ENCODE measurements around the gene PDLIM4.
A peak's percentile ranks its signal among the peaks of the same experiment; 100 is the strongest.

PDLIM4 gene

DNA sequence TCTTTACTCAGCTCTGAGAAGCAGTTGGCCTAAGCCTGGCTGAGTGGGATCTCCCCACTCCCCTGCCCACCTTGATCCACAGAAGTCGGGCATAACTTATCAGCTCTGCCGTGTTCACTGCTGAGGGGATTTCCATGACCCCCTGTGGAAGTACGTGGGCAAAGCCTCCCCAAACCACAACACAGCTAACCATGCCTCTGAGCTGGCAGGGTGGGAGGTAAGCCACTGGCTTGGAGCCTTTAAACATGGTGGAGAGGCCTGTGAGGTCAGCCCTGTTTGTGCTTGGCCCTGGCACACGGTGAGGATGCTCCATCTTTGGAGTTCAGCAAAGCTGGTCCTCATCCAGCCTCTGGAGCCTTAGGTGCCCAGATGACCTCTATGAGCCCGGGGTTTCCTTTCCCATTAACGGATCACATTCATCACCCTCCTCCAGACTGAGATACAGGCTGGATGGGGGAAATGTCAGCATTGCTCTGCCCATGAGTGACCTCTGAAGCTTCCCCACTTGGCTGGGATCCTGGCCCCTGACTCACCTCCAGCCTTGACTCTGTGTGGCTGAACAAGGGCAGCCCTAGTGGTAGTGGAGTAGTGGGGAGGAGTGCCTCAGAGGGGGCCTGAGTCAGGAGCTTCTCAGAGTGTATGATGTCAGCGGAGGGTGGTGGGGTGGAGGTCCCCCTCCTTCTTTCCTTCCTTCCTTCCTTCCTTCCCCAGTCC lies 6.2 kb downstream of the PDLIM4 start:
- Histone ChIP-seq H3K27me3 (ENCODE audit: insufficient read depth, low read length, poor library complexity) (no peaks in the 10 kb centered on the region), H2BK15ac (replicated peaks; ENCODE audit: low read depth) (no peak overlapping the region), H3K4ac (ENCODE audit: low read depth, low read length) (no peak overlapping the region), H3K27ac (ENCODE audit: low read depth, low read length) (no peak overlapping the region), H3K36me3 (ENCODE audit: control insufficient read depth, insufficient read depth, low read length) (no peaks in the 10 kb centered on the region), H3K79me1 (ENCODE audit: low read length) (no peaks in the 10 kb centered on the region), H3K23ac (ENCODE audit: low read length) (no peak overlapping the region), H3K79me2 (ENCODE audit: control insufficient read depth, insufficient read depth, low read length) (no peaks in the 10 kb centered on the region), H2AK5ac (ENCODE audit: low read length) (no peak overlapping the region), H3K4me3 (ENCODE audit: low read length) (no peak overlapping the region), H3K9ac (ENCODE audit: low read length) (no peak overlapping the region), H2BK120ac (ENCODE audit: low read depth, low read length) (no peak overlapping the region), H4K5ac (ENCODE audit: low read length) (no peak overlapping the region), H3K4me1 (ENCODE audit: control insufficient read depth, low read depth, low read length) (no peaks in the 10 kb centered on the region), H3K18ac (ENCODE audit: low read length) (no peak overlapping the region), H2BK5ac (ENCODE audit: low read length) (no peak overlapping the region), H4K8ac (ENCODE audit: low read depth, low read length) (no peak overlapping the region), H3K4me2 (ENCODE audit: low read length) (no peak overlapping the region), H3K56ac (ENCODE audit: low read length) (no peak overlapping the region)
- no peak for DNase-seq
- no CpG with 5 or more reads among the region's 7 CpGs for WGBS (ENCODE audit: extremely low coverage, insufficient coverage, low lambda C conversion rate)

DNA sequence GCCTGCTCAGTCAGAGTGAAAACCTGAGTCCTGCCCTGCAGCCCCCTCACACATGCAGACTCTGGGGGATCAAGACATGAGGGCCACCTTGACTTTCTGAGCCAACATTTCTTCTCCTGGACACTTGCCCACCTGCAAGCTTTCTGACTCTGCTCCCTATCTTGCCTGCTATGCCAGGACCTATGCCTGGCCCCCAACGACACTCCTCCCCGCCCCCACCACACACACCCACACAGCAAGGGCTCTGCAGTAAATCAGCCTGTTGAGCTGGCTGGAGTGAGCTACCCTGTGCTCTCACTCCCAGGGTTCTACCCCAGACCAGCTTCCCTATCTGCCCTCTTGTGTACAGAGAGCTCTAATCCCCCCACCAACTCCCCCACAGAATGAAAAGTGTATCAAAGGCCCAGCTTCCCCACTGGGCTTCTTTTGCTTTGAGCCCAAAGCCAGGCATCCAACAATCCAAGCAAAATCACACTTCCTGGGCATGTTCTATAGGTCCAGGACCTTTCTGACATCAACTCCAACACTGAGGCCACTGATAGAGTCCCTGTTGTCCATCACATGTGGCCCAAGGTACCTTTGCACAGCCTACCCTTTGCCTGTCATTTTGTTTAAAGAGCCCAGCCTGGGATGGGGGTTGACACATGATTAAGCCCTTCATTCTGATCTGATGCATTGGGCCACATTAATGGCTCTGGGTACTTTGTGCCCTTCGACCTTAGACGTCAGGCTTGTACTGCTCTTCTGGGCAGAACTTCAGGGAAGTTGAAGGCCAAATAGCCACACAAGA lies 7.2 kb downstream of the PDLIM4 start:
- H2BK5ac ChIP-seq (ENCODE audit: low read length), result no peak overlapping the region
- no peak for DNase-seq
- H3K79me1 ChIP-seq (ENCODE audit: low read length), result no peaks in the 10 kb centered on the region
- H3K4ac ChIP-seq (ENCODE audit: low read depth, low read length), result no peak overlapping the region
- no CpG with 5 or more reads among the region's 4 CpGs for WGBS (ENCODE audit: extremely low coverage, insufficient coverage, low lambda C conversion rate)
- H2BK120ac ChIP-seq (ENCODE audit: low read depth, low read length), result no peak overlapping the region
- no peak overlapping the region for H2AK5ac ChIP-seq (ENCODE audit: low read length)
- H3K27ac ChIP-seq (ENCODE audit: low read depth, low read length), result no peak overlapping the region
- H3K27me3 ChIP-seq (ENCODE audit: insufficient read depth, low read length, poor library complexity), result no peaks in the 10 kb centered on the region
- H3K23ac ChIP-seq (ENCODE audit: low read length), result no peak overlapping the region
- H3K4me3 ChIP-seq (ENCODE audit: low read length), result no peak overlapping the region
- no peak overlapping the region for H3K56ac ChIP-seq (ENCODE audit: low read length)
- H4K5ac ChIP-seq (ENCODE audit: low read length), result no peak overlapping the region
- H3K79me2 ChIP-seq (ENCODE audit: control insufficient read depth, insufficient read depth, low read length), result no peaks in the 10 kb centered on the region
- H3K36me3 ChIP-seq (ENCODE audit: control insufficient read depth, insufficient read depth, low read length), result no peaks in the 10 kb centered on the region
- no peak overlapping the region for H3K18ac ChIP-seq (ENCODE audit: low read length)
- H3K9ac ChIP-seq (ENCODE audit: low read length), result no peak overlapping the region
- no peak overlapping the region for H3K4me2 ChIP-seq (ENCODE audit: low read length)
- H4K8ac ChIP-seq (ENCODE audit: low read depth, low read length), result no peak overlapping the region
- H3K4me1 ChIP-seq (ENCODE audit: control insufficient read depth, low read depth, low read length), result no peaks in the 10 kb centered on the region
- H2BK15ac ChIP-seq (replicated peaks; ENCODE audit: low read depth), result no peak overlapping the region

DNA sequence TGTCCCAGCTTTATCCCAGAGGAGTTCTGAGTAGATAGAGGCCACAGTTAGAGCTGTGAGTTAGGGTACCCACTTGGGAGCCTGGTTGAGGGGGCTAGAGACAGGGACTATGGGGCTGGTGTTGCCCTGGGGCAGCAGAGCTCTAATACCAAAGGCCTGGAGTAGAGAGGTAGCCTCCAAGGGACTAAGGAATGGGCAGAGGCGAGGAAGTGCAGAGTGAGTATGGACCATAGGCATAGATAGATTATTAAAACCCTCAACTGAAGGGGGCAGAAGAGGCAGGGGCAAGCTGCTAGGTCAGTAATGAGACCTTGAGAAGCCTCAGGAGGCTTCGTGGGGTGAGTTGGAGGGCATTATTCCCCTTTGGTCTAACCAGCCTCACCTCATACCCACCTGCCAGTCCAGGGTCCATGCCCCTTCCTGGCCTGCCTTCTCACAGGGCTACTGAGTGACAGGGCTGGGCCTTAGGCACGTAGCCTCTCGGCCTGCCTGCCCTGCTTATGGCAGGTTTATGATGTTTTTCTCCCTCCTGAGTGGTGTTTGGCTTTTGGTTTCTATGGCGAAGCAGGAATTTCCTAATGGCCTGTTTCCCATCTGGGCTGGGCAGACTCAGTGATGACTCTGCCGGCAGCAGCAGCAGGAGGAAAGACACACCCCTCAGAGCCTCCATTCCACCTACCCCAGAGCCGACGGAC lies 8.0 kb downstream of the PDLIM4 start:
- H2BK5ac ChIP-seq (ENCODE audit: low read length), result no peak overlapping the region
- H3K79me2 ChIP-seq (ENCODE audit: control insufficient read depth, insufficient read depth, low read length), result no peaks in the 10 kb centered on the region
- H2BK15ac ChIP-seq (replicated peaks; ENCODE audit: low read depth), result no peak overlapping the region
- H3K18ac ChIP-seq (ENCODE audit: low read length), result no peak overlapping the region
- H2BK120ac ChIP-seq (ENCODE audit: low read depth, low read length), result no peak overlapping the region
- H2AK5ac ChIP-seq (ENCODE audit: low read length), result no peak overlapping the region
- H3K4me1 ChIP-seq (ENCODE audit: control insufficient read depth, low read depth, low read length), result no peaks in the 10 kb centered on the region
- H3K4ac ChIP-seq (ENCODE audit: low read depth, low read length), result no peak overlapping the region
- no peak overlapping the region for H4K5ac ChIP-seq (ENCODE audit: low read length)
- H3K9ac ChIP-seq (ENCODE audit: low read length), result no peak overlapping the region
- peak; percentile 87 for DNase-seq
- H3K27ac ChIP-seq (ENCODE audit: low read depth, low read length), result no peak overlapping the region
- no peaks in the 10 kb centered on the region for H3K27me3 ChIP-seq (ENCODE audit: insufficient read depth, low read length, poor library complexity)
- H3K79me1 ChIP-seq (ENCODE audit: low read length), result no peaks in the 10 kb centered on the region
- H3K4me2 ChIP-seq (ENCODE audit: low read length), result no peak overlapping the region
- no CpG with 5 or more reads among the region's 8 CpGs for WGBS (ENCODE audit: extremely low coverage, insufficient coverage, low lambda C conversion rate)
- H3K4me3 ChIP-seq (ENCODE audit: low read length), result no peak overlapping the region
- no peak overlapping the region for H4K8ac ChIP-seq (ENCODE audit: low read depth, low read length)
- no peak overlapping the region for H3K56ac ChIP-seq (ENCODE audit: low read length)
- no peak overlapping the region for H3K23ac ChIP-seq (ENCODE audit: low read length)
- H3K36me3 ChIP-seq (ENCODE audit: control insufficient read depth, insufficient read depth, low read length), result no peaks in the 10 kb centered on the region

DNA sequence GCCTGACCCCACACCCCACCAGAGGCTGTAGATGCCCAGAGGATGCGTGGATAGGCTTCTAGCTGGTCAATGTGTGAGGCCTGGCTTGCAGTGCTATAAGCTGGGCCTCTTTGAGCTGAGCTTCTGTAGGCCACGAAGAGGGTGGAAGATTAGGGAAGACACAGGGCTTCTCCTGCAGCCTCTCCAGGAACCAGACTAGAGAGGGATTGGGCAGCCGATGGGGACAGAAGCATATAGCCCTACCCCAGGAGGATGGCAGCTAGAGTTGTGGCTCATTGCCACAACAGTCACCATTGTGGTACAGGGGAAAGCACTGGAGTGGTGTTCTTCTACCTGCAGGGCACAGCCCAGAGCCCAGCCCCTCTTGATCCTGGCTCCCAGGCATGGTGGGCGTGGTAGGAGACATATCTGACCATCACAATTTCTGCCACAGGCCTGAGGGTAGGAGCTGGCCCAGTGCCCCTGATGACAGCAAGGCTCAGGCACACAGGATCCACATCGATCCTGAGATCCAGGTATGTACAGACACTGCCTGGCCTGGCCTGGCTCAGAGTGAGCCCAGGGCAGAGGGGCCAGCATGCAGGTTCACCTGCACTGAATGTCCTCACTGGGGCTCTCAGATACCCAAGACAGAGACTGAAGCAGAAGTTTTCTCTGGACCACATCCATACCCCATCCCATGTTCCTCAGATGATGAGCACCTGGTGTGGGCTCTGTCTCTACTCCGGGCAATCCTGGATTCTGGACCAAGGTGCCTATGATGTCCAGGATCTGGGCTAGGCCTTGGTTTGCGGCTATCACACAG lies 8.7 kb downstream of the PDLIM4 start:
- Histone ChIP-seq H3K79me2 (ENCODE audit: control insufficient read depth, insufficient read depth, low read length) (no peaks in the 10 kb centered on the region), H3K27me3 (ENCODE audit: insufficient read depth, low read length, poor library complexity) (no peaks in the 10 kb centered on the region), H4K5ac (ENCODE audit: low read length) (no peak overlapping the region), H3K56ac (ENCODE audit: low read length) (no peak overlapping the region), H2BK15ac (replicated peaks; ENCODE audit: low read depth) (no peak overlapping the region), H3K23ac (ENCODE audit: low read length) (no peak overlapping the region), H3K4me3 (ENCODE audit: low read length) (no peak overlapping the region), H3K27ac (ENCODE audit: low read depth, low read length) (no peak overlapping the region), H3K4ac (ENCODE audit: low read depth, low read length) (no peak overlapping the region), H2BK120ac (ENCODE audit: low read depth, low read length) (no peak overlapping the region), H3K36me3 (ENCODE audit: control insufficient read depth, insufficient read depth, low read length) (no peaks in the 10 kb centered on the region), H3K9ac (ENCODE audit: low read length) (no peak overlapping the region), H2AK5ac (ENCODE audit: low read length) (no peak overlapping the region), H3K4me2 (ENCODE audit: low read length) (no peak overlapping the region), H2BK5ac (ENCODE audit: low read length) (no peak overlapping the region), H3K79me1 (ENCODE audit: low read length) (no peaks in the 10 kb centered on the region), H3K4me1 (ENCODE audit: control insufficient read depth, low read depth, low read length) (no peaks in the 10 kb centered on the region), H4K8ac (ENCODE audit: low read depth, low read length) (no peak overlapping the region), H3K18ac (ENCODE audit: low read length) (no peak overlapping the region)
- no CpG with 5 or more reads among the region's 7 CpGs for WGBS (ENCODE audit: extremely low coverage, insufficient coverage, low lambda C conversion rate)
- no peak for DNase-seq

DNA sequence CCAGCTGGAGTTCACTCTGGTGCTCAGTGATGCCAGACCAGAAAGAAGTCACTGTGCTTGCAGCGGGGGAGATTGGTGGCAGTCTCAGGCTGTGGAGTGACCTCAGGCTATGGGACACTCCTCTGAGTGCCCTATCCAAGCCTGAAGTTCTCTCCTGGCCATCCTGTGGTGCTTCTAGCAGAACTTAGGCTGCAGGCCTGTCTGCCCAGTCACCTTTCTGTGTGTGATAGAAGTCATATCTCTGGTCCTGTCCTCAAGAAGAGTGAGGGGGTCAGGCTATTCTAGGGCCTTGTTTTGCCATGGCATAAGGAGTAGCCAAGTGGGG lies 9.3 kb downstream of the PDLIM4 start:
- H4K8ac ChIP-seq (ENCODE audit: low read depth, low read length), result no peak overlapping the region
- no peaks in the 10 kb centered on the region for H3K4me1 ChIP-seq (ENCODE audit: control insufficient read depth, low read depth, low read length)
- no peak for DNase-seq

More for the DNA sequence above, 9.3 kb downstream of the PDLIM4 start:
- H2BK5ac ChIP-seq (ENCODE audit: low read length), result no peak overlapping the region
- no peaks in the 10 kb centered on the region for H3K27me3 ChIP-seq (ENCODE audit: insufficient read depth, low read length, poor library complexity)
- H2BK15ac ChIP-seq (replicated peaks; ENCODE audit: low read depth), result no peak overlapping the region
- no peak overlapping the region for H2BK120ac ChIP-seq (ENCODE audit: low read depth, low read length)
- H3K79me2 ChIP-seq (ENCODE audit: control insufficient read depth, insufficient read depth, low read length), result no peaks in the 10 kb centered on the region
- H3K4me3 ChIP-seq (ENCODE audit: low read length), result no peak overlapping the region
- H3K9ac ChIP-seq (ENCODE audit: low read length), result no peak overlapping the region
- H3K4me2 ChIP-seq (ENCODE audit: low read length), result no peak overlapping the region
- H3K23ac ChIP-seq (ENCODE audit: low read length), result no peak overlapping the region
- H3K27ac ChIP-seq (ENCODE audit: low read depth, low read length), result no peak overlapping the region
- no peak overlapping the region for H2AK5ac ChIP-seq (ENCODE audit: low read length)
- H3K18ac ChIP-seq (ENCODE audit: low read length), result no peak overlapping the region
- WGBS (ENCODE audit: extremely low coverage, insufficient coverage, low lambda C conversion rate), result no CpG with 5 or more reads among the region's 1 CpG
- H3K56ac ChIP-seq (ENCODE audit: low read length), result no peak overlapping the region
- H3K4ac ChIP-seq (ENCODE audit: low read depth, low read length), result no peak overlapping the region
- no peak overlapping the region for H4K5ac ChIP-seq (ENCODE audit: low read length)
- H3K79me1 ChIP-seq (ENCODE audit: low read length), result no peaks in the 10 kb centered on the region
- no peaks in the 10 kb centered on the region for H3K36me3 ChIP-seq (ENCODE audit: control insufficient read depth, insufficient read depth, low read length)
